GM18498 (cell line): ENCODE data around the gene LRFN4.
"Not testable (repeated sequence)": the region's sequence is repeated elsewhere in the genome, so short reads cannot be mapped to it uniquely, and the experiment has no call there.

Source experiments
- ATAC-seq: cut with Tn5 transposase; IDR thresholded peaks from one replicate; pipeline ENCODE4 v1.9.1; 2021; ENCODE audit warnings: mild to moderate bottlenecking, moderate library complexity; ENCODE audit not compliant: unreplicated experiment

LRFN4 gene

DNA sequence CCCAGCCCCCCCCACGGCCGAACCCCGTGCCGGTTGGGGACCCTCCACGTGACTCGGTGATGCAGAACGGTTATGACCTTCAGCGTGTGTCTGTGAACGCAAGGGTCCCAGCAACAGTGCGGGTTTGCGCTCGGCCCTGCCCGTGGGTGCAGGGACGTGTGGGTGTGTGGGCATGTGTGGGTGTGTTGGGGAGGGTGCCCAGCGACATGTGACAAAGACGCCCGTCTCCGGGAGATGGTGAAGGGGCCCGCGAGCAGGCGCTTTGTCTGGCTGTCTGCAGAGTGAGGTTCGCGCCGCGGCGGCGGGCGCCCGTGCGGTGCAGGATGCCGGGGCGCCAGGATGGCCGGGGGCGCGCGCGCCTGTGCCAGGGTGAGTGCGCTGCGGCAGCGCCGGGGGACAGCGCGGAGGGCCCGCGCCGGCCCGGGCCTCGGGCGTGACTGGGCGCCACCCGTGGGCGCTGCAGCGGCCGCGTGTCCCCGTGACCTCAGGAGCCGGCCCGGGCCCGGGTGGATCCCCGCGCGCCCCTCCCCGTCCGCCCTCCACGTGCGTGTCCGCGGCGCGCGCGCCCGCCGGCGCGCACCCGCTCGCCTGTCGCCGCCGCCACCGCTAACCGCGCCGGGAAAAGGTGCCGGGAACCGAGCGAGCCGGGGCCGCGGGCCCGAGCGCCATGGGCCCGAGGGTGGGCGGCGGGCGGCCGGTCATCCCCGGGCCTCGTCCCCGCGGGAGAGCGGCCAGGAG, at the start of gene LRFN4:
Gene LRFN4 (plus strand): TSS at position 569 of the 738 bp plus-strand sequence. CDS start 681 bp downstream, outside the sequence.
- peak; percentile 39 for ATAC-seq

GRCh38 chr11:66809592-66809991, 47.3 kb upstream of the LRFN4 start:
- no peak for ATAC-seq

DNA sequence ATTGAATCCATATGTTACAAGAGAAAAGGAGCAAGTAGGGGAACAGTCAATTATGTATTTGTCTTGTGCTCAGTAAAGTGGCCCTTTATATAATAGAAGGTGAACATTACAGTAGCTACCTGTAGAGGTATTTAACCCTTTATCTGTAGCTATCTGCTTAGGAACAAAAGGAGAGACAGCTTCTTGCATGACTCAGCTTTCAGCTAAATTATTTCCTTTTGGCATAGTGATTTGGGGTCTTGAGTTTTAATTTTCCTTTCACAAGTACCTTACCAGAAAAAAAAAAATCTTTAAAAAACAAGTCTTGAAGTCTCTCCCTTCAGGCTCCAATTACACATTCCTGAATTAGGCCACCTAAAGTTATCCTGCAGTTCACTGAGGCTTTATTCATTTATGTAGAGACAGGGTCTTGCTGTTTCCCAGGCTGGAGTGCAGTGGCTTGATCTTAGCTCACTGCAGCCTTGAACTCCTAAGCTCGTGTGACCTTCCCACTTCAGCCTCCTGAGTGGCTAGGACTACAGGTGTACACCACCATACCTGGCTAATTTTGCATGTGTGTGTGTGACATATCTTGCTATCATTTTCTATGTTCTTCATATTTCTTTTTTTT, 46.2 kb upstream of the LRFN4 start:
- ATAC-seq = no peak

DNA sequence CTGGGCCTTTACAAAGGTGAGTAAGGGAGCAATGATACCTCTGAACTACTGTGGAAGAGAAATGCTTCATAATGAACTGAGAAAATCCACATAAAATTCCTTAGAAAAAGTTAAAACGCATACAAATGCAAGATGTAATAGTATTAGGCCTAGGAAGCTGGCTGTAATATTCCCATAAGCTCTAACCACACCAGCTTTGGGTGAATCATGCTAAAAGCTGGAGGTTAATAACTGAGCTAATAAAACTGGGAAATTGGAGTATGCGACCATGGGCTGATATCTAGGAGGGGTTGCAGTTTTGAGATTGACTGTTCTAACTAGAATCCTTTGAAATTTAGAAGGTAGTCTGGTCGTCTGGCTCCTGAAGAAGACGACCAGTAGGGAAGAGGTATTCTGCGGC, 42.2 kb upstream of the LRFN4 start:
- ATAC-seq = no peak

DNA sequence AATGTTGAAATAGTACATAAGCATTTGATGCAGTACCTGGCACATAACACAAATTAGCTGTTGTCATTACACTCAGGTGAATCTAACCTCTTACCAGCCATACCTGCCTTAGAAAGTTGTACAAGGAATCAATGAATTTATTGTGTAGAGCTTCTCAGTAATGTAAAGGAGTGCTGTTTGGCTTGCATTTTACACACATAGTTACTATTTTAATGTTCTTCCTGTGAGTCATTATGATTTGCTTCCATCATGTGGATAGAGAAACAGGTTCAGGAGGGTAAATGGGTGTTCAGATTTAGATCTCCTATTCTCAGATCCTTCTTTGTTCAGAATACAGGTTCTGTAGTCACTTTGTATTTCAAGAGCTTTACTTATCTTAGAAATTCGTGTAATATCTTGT, 41.2 kb upstream of the LRFN4 start:
- ATAC-seq = no peak

DNA sequence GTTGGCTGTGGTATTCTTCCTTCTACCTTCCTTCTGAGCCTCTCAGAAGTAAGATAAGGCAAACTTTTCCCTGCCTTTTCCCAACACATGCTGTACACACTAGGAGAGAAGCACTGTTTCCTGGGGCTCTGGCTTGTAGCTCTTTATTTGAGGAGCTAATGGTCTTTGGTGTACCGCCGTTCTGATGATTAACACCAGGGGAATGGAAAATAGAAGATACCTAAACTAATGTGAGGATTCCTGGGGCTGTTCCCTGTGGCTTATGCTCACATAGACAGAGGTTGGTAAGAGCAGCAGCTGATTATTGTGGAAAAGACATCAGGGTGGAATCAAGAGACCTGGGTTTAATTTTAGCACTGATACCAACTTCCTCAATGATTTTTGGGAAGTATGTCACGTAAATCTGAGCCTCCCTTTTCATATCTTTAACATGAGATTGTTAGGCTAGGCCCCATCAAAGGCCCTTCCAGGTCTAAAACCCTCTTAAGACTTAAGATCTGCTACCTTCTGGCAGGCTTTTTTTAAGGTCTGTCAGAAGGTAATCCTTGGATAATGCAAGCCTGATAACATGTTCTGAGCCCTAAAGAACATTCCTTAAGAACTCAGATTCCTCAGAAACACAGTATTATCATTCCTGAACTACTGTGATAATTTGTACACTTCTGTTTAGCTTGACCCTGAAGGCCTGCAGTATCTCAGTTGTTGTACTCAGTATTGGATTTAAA, 38.5 kb upstream of the LRFN4 start:
- no peak for ATAC-seq

- no peak for ATAC-seq
Observed at GRCh38 chr11:66820381-66820780, 36.5 kb upstream of the LRFN4 start.

- no peak for ATAC-seq
Observed at GRCh38 chr11:66820901-66821300, 36.0 kb upstream of the LRFN4 start.

DNA sequence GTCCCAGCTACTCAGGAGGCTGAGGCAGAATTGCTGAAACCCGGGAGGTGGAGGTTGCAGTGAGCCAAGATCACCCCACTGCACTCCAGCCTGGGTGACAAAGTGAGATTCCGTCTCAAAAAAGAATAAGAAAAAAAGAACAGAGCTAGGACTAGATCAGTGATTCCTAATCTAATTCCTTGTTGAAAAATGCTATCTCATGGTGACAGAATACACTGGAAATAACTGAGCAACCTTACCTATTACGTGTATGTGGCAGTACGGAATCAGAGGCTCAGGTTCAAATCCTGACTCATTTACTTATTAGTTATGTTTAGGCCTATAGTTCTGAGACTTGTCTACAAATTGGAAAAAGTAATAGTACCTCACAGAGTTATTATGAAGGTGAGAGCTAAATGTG, 33.2 kb upstream of the LRFN4 start:
- no peak for ATAC-seq

DNA sequence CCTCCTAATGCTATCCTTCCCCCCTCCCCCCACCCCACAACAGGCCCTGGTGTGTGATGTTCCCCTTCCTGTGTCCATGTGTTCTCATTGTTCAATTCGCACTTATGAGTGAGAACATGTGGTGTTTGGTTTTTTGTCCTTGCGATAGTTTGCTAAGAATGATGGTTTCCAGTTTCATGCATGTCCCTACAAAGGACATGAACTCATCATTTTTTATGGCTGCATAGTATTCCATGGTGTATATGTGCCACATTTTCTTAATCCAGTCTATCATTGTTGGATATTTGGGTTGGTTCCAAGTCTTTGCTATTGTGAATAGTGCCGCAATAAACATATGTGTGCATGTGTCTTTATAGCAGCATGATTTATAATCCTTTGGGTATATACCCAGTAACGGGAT, 32.3 kb upstream of the LRFN4 start:
- not testable (repeated sequence) for ATAC-seq

DNA sequence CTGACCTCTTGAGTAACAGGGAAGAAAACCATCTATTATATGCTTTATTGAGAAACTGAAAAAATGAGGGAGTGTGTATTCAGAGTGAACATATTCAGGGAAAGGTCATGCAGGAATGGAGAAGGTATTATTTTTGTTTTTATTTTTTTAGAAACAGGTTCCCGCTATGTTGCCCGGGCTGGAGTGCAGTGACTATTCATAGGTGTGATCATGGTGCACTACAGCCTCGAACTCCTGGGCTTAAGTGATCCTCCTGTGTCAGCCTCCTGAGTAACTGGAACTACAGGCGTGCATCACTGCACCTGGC, 22.4 kb upstream of the LRFN4 start:
- no peak for ATAC-seq

GRCh38 chr11:66834943-66835342, 21.9 kb upstream of the LRFN4 start:
- no peak for ATAC-seq

- no peak for ATAC-seq
Observed at GRCh38 chr11:66835768-66836405, 21.0 kb upstream of the LRFN4 start.

GRCh38 chr11:66840317-66841091, 16.4 kb upstream of the LRFN4 start:
- no peak for ATAC-seq

DNA sequence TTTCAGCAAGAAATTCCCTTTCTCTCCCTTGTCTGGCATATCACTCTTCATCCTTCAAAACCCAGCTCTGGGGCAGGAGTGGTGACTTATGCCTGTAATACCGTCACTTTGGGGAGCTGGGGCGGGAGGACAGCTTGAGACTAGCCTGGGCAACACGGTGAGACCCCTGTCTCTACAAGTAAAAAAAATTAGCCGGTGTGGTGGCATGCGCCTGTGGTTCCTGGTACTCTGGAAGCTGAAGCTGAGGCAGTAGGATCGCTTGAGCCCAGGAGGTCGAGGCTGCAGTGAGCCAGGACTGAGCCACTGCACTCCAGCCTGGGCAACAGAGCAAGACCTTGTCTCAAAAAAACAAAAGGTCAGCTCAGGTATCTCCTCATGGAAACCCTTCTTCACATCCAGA, 15.0 kb upstream of the LRFN4 start:
- no peak for ATAC-seq

DNA sequence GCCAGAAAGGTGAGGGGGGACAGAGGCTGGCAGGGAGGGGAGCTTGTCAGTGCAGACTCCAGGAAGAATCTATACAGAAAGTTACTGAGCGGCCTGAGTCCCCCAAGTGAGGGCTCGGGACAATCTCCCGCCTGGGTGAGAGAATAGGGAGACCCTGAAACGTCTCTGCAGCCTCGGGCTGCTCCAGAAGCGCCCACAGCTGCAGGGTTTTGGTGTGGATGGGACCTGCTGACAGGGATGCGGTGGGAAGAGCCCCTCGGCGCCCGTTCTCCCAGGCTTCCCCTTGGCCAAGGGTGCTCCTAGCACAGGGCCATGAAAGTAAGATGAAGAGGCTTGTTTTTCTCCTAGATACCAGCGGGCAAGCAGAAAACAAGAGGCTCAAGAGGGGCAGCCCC, 14.4 kb upstream of the LRFN4 start:
- ATAC-seq = no peak

DNA sequence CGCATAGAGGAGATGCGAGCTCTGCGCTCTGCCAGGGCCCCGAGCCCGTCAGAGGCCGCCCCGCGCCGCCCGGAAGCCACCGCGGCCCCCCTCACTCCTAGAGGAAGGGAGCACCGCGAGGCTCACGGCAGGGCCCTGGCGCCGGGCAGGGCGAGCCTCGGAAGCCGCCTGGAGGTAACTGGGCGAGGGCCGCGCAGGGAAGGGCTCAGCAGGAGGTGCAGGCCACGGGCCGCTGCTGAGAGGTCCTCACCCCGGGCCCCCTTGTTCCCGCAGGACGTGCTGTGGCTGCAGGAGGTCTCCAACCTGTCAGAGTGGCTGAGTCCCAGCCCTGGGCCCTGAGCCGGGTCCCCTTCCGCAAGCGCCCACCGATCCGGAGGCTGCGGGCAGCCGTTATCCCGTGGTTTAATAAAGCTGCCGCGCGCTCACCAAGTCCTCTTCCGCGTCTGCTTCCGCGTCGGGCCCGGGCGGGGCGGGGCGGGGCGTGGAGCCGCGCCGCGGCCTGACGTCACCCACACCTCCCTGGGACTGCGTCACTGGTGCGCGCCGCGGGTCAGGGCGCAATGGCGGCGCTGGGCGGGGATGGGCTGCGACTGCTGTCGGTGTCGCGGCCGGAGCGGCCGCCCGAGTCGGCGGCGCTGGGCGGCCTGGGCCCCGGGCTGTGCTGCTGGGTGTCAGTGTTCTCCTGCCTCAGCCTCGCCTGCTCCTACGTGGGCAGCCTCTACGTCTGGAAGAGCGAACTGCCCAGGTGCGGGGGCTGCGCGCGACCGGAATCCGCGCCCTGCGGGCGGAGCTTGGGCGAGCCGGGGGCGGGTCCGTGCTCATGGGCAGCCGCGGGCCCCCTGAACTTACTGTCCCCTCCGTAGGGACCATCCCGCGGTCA, 13.7 kb upstream of the LRFN4 start, which contains the start of gene RCE1:
Gene RCE1 (plus strand): TSS at position 546 of the 880 bp plus-strand sequence. CDS start 15 bp downstream, at position 561.
- ATAC-seq = peak; percentile 84

- no peak for ATAC-seq
Observed at GRCh38 chr11:66843776-66844495, 12.9 kb upstream of the LRFN4 start.

DNA sequence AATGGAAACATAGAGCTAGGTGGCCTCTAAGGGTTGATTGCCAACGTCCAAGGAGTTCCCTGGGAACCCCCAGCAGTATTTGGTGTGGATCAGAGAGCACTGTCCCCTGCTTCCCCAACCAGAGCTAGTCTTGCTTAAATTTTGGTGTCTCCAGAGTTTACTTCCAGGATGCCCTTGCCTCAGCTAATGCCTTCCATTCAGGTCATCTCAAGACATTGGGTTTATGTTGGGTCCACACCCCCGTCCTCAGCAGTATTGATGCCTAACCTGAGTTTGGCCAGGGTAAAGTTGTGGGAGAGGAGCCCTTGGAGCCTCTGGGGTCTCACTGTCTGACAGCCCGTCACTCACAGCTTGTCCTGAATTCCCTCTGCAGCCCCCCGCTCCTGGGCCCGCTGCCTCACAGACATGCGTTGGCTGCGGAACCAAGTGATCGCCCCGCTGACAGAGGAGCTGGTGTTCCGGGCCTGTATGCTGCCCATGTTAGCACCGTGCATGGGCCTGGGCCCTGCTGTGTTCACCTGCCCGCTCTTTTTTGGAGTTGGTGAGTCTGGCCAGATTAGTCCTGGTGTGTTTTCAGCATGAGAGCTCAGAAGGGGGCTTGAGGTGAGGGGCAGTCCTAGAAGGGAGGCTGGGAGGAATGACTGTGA, 12.2 kb upstream of the LRFN4 start:
- ATAC-seq = no peak
